NCI-H2081 treated with DMSO at 0.1 percent for 48 hours (cell line): Measurements from ENCODE around the gene SPATA25.
"Not testable (repeated sequence)": the region's sequence is repeated elsewhere in the genome, so short reads cannot be mapped to it uniquely, and the experiment has no call there.

Experiments
- DNase-seq: peaks from one replicate; lab custom pipeline; 2025; lab: John Stamatoyannopoulos, UW

Gene SPATA25

DNA sequence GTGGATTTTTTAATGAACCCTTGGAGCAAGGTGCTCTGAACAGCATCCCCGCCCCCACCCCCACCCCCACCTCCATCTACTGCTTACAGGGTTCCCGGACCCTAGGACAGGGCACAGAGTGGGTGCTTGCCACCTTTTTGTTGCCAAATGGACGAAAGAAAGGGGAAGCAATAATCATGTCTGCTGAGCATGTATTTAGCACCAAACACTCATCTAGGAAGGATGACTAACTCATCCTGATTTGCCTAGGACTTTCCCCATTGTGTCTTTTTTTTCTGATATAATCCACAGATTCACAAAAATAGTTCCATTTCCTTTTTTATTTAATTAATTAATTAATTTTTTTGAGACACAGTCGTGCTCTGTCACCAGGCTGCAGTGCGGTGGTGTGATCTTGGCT lies 25.7 kb upstream of the SPATA25 start:
- DNase-seq: no peak

DNA sequence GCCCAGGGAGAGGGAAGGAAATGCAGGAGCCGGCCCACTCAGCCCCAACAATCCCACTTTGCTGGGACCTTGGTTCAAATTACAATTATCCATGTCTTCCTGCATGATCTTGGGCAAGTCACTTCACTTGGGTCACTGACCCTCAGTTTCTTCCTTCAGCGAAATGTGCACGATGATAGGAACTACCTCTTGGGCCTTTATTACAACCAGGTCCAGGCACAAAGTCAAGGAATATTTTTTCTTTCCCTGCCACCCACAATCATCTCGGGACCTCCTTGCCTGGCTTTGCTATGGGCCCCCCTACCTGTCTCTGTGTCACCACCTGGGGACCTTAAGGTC lies 24.9 kb upstream of the SPATA25 start:
- DNase-seq: no peak

DNA sequence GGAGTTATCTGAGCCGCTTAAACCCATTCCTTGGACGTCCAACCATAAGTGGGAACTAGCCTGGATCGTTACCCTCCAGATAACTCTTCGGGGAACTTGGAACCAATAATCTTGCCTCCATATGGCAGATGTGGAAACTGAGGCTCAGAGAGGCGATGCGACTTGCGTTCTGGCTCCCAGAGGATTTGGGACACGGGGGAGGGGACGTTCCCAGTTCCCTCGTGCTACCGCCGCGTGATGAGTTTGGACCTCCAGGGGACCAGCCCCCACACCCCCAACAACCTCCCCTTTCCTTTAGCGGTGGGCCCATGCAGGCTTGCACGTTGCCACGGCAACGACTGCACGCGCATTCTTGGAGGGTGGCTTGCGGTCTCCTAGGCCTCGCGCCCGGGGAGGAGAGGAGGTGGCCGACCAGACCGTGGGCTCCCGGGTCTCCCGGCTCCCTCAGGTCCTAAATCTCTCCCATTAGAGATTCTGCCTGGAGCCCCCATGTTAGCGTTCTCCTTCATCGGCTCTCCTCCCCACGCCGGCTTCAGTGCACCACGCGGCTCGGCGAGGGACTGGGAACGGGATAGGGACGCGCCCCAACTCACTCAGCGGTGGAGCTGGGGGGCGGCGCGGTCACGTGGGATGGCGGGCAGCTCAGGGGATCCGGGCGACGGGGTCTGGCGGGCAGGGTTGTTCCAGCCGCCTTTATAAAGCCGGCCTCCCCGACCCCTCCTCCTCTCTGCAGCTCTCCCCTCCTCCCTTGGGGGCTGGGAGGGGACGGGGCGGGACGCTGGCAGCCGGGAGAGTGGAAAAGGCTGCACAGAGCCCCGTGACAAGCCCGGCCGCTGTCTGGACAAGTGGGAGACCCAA lies 24.3 kb upstream of the SPATA25 start, which contains the start of gene PLTP:
Gene PLTP, minus strand, starts transcription at position 670 of the 858 bp plus-strand sequence. CDS start 703 bp downstream, outside the sequence.
- no peak for DNase-seq

DNA sequence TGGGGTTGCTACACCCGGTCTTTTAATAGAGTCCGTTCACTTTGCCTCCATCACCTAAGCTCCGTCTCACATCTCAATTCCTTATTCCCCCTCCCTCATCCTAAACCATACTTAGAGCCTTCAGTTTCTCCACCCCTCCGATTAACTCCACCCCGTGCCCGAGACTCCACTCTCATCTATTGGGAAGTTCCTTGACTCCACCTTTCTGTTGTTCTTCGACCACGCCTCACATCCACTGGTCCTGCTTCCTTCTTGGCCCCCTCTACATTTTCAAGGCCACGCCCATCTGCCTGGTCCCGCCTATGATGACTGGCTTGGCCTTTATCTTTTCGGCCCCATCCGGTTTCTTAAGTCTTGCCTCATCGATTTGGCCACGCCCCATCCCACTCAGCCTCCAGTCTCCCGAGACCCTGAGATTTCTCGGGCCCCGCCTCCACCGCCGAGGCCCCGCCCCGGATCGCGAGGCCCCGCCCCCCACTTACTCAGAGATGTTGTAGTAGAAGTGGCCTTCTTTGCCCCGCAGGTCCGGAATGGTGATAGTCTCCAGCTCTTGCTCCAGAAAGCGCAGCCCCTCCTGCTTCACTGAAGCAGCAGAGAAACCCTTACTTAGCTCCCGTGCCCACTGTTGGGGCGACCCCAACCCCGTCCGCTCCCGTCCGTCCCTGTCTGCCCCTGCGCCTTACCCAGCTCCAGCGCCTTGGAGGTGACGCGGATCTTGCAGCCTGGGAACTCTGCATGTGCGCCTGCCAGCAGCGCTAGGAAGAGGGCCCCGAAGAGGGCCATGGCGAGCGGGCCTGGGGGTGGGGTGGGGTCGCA lies 23.5 kb upstream of the SPATA25 start:
- DNase-seq: no peak

DNA sequence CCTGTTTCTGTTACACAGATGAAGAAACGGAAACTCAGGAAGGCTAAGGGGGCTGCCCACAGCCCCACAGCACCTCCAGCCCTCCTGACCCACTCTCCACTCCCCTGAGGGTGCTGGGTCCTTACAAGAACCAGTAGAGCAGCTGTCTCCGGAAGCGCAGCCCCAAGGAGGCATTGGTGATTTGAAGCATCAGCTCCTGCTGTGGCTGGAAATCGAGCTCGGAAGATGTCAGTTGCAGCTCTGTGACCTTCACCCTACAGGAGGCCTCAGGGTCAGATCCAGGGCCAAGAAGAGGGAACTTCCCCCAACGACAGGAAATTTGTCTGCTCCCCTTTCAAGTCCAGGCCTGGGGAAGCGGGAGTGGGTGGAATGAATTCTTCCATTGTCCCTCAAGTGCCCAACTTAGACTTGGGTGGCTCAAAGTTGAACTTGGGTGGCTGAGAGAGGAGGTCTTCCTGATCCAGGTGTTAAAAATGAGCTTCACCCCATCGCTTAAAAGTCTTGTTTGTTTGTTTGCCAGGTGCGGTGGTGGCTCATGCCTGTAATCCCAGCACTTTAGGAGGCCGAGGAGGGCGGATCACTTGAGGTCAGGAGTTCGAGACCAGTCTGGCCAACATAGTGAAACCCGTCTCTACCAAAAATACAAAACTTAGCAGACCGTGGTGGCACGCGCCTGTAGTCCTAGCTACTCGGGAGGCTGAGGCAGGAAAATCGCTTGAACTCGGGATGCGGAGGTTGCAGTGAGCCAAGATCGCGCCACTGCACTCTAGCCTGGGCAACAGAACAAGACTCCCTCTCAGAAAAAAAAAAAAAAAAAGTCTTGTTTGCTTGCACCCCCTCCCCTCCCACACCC lies 22.6 kb upstream of the SPATA25 start:
- DNase-seq: no peak

DNA sequence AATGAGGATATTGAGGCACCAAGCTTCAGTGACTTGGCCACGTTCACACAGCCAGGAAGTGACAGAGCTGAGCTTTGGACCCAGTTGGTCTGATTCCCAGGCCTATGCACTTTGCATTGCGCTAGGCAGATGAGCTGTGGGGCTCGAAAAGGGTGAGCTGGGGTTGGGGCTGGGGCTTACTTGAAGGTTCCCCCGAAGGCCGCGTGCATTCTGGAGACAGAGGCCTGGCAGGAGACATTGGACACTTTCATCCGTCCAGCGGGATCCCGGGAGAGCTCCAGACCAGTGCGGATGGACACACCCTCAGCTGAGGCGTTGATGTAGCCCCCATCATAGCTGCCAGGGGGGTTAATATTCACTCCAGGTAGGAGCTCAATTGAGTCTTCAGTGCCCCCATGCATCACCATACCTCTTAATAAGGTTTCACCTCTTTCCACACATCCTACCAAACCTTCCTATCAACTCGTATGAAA lies 21.9 kb upstream of the SPATA25 start:
- DNase-seq: no peak

DNA sequence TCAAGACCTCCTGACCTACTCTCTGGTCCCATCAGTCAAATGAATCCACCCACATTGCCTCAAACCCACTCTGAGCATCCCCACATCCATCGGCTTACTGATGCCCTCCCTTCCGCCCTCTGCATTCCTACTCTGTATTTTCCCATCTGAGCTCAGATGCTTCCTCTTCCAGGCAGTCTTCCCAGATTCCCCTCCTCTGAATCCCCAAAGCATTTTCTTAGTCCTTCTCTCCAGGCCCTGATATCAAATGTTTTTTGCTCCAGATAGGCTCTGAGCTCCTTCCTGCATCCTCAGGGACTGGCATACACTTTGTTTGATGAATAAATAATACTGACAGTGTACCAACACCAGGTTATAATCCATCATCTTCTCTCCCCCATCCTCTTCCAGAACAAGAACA lies 20.7 kb upstream of the SPATA25 start:
- no peak for DNase-seq

DNA sequence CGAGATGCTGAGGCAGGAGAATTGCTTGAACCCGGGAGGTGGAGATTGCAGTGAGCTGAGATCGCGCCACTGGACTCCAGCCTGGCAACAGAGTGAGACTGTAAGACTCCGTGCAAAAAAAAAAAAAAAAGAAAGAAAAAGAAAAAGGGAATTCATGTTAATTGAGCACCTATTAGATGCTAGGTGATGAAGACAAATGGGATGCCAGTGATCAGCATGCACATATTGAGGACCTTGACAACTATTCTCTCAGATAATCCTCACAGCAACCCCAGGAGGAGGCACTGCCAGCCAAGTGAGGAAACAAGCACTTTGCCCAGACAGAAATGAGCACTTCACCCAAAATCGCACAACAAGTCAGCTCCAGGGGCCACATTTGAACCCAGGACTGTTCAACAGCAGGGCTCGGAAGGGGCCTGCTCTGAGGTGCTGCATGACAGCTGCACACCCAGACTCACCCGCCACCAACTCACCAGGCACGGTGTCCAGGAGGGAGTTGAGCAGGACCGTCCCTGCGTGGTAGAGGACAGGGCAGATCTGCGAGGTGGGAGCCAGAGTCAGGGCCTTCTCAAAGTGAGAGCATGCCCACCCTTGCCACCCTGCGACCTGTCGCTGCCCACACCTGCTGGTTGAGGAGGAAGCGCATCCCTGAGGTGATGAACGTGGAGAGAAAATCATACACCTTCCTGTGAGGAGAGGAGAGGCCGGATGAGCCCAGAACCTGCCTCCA lies 20.0 kb upstream of the SPATA25 start:
- no peak for DNase-seq

DNA sequence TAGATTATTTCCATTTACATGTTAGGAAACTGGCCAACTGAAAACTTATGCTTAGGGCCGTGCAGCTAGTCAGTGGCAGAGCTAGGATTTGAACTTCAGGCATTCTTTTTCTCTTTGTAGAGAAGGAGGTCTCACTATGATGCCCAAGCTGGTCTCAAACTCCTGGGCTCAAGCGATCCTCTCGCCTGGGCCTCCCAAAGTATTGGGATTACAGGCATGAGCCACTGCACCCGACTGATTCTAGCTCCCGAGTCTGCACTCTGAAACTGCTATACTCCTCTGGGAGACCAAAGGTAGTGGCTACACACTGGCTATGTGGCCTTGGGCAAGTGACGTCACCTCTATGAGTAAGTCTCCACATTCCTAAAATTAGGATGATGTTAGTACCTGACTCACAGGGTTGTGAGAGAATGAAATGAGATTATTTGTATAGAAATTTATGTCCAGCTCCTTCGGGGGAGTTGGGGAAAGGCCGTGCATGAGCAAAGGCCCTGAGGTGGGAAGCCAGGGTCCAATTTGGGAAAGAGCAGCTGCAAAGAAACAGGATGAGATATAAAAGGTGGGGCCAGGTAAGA lies 18.2 kb upstream of the SPATA25 start:
- DNase-seq: no peak

DNA sequence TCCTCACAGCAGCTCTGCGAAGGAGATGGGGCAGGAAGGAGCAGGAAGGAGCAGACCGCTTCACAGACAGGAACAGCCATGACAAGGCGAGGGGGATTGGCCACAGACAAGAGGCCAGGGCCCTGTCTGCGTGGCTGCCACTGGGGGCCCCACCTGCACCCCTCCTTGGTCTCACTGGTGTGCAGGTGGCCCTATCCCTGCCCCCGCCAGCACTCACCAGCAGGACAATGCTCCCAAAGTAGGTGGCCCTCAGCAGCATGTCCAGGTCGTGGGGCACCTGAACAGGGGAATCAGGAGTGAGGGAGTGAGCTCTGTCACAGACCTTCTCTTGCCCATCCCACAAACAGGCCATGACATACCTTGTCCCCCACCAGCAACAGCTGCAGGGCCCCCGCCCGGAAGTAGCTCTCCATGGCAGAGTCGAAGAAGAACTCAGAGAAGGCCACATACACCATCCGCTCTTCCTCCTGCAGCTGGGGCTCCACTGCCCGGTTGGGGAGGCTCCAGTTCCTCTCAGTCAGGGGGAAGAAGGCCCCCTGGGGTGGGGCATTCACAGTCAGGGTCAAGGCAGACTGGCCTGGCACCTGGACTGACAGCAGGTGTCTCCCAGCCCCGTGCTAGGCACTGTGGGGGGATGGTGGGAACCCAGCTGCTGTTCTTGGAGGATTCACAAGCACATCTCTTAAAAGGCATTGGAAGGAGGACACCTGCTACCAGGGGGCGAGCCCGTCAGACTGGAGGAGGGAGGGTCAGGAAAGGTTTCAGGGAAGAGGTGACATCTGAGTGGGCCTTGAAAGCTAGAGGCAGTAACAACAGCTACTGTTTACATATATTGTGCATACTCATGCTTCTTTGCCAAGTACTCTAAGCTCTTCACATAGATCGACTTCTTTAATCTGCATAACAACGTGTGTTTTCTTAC lies 17.4 kb upstream of the SPATA25 start:
- no peak for DNase-seq

DNA sequence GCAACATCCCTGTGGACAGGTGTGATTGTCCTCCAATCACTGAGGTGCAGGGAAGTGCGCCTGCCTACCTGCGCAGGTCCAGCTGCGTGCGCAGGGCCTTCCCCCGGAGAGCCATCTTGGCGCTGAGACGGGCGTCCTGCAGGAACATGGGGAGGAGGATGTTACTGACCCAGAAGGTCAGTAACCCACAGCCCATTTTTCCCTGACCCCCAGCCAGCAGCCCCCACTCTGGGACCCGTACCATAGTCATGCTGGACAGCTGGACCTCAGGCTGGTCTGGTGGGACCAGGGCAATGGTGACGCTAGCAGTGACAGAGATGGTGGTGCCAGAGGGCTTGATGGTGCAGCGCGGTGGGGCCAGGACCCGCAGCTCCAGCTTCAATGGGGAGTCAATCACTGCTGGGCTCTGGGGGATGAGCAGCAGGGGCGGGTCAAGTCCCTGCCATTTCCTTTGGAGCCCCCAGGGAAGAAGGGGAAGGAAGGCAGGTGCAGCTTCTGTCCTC lies 14.8 kb upstream of the SPATA25 start:
- no peak for DNase-seq

DNA sequence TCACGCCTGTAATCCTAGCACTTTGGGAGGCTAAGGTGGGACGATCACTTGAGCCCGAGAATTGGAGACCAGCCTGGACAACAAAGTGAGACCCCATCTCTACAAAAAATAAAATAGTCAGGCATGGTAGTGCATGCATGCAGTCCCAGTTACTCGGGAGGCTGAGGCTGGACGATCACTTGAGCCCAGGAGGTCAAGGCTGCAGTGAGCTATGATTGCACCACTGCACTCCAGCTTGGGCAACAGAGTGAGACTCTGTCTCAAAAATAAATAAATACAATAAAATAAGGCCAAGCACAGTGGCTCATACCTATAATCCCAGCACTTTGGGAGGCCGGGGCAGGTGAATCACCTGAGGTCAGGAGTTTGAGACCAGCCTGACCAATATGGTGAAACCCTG lies 13.9 kb upstream of the SPATA25 start:
- DNase-seq: not testable (repeated sequence)

DNA sequence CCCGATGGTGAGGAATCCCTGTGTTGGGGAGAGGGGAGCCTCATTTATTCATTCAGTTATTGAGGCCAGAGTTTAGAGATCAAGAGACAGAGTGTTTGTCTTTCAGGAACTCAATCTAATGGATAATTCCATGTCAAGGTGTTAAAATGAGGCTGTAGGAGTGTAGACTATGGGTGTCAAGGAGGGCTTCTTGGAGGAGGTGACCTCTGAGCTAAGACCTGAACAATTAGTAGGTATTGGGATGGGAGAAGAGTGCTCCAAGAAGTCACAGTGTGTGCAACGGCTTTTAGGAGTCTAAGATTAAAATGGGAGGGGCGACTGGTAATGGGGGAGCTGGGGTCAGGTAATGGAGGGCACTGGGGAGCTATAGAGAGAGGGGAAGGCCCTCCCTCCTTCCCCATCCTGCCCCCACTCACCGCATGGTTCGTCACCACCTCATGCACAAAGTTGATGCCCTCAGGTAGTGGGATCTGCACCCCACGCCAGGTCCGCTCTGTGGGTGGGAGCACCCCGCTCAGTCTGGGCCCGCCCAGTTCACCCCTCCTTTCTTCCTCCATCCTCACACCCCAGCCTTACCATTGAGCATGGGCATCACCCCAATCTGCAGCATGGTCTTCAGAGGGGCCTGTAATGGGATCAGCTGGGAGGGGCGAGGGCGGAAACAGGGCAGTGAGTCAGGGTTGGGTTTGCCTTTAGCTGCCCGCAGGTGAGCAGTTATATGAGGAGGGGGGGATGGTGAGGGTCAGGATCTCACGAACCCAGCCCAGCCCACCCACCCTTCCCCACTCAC lies 11.8 kb upstream of the SPATA25 start:
- DNase-seq: no peak

DNA sequence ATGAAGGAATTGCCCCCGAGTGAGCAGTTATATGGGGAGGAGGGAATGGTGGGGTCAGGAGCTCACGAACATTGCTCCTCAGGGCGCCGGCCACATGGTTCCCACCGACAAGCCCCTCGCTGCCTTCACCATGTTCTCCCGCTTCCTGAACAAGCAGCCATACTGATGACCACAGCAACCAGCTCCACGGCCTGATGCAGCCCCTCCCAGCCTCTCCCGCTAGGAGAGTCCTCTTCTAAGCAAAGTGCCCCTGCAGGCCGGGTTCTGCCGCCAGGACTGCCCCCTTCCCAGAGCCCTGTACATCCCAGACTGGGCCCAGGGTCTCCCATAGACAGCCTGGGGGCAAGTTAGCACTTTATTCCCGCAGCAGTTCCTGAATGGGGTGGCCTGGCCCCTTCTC lies 10.9 kb upstream of the SPATA25 start:
- DNase-seq: no peak

DNA sequence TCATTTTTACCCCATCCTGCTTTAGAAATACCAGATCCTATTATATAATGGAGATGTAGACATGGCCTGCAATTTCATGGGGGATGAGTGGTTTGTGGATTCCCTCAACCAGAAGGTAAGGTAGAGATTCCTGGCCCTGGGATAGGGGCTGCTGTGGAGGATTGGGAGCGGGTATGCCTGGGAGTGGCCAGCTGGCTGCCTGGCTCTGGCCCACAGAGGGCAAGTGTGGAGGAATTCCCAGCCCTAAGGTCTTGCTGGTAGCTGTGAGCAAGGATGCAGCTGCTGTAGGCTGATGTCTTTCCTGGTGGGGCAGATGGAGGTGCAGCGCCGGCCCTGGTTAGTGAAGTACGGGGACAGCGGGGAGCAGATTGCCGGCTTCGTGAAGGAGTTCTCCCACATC lies 10.3 kb upstream of the SPATA25 start:
- no peak for DNase-seq

DNA sequence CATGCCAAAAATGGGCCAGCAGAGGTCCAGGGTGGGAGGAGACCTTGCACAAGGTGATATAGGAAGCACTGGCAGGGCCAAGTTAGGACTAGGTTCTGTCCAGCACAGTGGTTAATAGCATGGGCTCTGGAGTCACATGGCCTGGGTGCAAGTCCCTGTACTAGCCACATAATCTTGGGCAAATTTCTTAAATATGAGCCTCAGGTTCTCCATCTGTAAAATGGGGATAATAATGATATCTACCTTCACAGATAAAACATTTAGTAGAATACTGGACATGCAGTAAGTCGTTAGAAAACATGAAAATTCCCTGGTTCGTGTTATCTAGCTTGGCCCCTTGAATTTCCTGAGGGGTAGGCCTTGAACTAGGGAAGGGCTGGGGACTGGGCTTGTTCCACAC lies 9.9 kb upstream of the SPATA25 start:
- no peak for DNase-seq

DNA sequence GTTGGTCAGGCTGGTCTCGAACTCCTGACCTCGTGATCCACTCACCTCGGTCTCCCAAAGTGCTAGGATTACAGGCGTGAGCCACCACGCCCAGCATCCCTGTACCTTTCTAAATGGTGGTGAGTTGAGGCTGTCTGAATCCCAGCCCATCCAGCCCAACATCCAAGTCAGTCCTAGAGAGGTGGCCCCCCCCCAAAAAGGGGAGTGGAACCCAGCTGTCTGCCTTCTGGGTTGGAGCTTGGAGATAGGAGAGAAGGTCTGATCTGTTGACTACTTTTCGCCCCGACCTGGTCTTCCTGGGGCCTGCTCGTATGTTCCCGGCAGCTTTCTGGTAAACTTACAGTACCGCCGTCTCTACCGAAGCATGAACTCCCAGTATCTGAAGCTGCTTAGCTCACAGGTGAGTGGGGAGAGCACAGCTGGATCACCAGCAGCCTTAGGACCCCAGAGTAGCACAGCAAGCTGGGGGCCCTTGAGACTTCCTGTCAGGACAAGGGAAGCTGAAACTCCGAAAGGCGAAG lies 9.3 kb upstream of the SPATA25 start:
- DNase-seq: no peak

DNA sequence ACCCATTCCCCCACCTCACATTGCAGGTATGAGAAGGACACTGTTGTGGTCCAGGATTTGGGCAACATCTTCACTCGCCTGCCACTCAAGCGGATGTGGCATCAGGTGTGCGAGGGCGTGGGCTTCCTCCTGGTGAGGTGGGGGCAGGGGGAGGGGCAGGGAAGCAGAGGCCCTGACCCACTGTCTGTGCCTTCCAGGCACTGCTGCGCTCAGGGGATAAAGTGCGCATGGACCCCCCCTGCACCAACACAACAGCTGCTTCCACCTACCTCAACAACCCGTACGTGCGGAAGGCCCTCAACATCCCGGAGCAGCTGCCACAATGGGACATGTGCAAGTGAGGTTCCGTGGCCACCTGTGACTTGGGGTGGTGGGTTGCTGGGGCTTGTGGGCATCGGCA lies 7.4 kb upstream of the SPATA25 start:
- no peak for DNase-seq

DNA sequence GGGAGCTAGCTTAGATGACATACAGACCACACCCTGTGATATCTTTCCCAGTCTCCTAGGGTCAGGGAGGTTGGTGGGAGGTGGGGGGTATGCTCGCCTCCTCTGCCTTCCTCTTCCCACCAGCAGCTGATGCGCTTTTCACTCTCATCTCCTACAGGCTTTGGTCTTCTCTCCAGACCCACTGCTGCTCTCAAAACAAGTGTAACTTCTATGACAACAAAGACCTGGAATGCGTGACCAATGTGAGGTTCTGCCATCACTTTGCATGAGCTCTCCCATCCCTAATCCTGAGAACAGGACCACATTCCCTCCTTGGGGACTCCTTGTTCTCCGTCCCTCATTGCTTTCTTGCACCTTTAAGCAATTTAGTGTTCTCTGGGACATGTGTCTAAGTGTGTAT lies 6.4 kb upstream of the SPATA25 start:
- no peak for DNase-seq
